MM.1S (cell line): Measurements from ENCODE around the gene PCDHA11.
A peak's percentile ranks its signal among the peaks of the same experiment; 100 is the strongest.

ENCODE experiments used
- DNase-seq: peaks from one replicate; pipeline ENCODE4 v3.0.0-alpha.2; 2015
- H2AFZ ChIP-seq: fragments of 300-600 bp; sonication (generic); 2 replicates; pipeline ENCODE4 v1.6.0; 2016; ENCODE audit warnings: antibody characterized with exemption, low read length
- H3F3A ChIP-seq: fragments of 300-600 bp; sonication (generic); 2 replicates; pipeline ENCODE4 v1.6.1; 2016; ENCODE audit warnings: mild to moderate bottlenecking, antibody characterized with exemption, low read length, moderate library complexity, mixed read lengths; ENCODE audit not compliant: insufficient read depth
- H3K27ac ChIP-seq: fragments of 300-600 bp; sonication (generic); 2 replicates; pipeline ENCODE4 v1.5.1; 2016; ENCODE audit warnings: mild to moderate bottlenecking, low read length
- H3K27me3 ChIP-seq: fragments of 300-600 bp; sonication (generic); replicated peaks from 2 replicates; pipeline ENCODE4 v1.6.0; 2016; ENCODE audit warnings: low read length; ENCODE audit not compliant: insufficient read depth
- H3K36me3 ChIP-seq: fragments of 300-600 bp; sonication (generic); replicated peaks from 2 replicates; pipeline ENCODE4 v1.6.1; 2016; ENCODE audit warnings: mild to moderate bottlenecking, low read length, mixed read lengths; ENCODE audit not compliant: insufficient read depth
- H3K4me1 ChIP-seq: fragments of 300-600 bp; sonication (generic); 2 replicates; pipeline ENCODE4 v1.6.1; 2016; ENCODE audit warnings: low read length, mixed read lengths
- H3K4me2 ChIP-seq: fragments of 300-600 bp; sonication (generic); 2 replicates; pipeline ENCODE4 v1.6.0; 2016; ENCODE audit warnings: low read depth, low read length
- H3K4me3 ChIP-seq: fragments of 300-600 bp; sonication (generic); 2 replicates; pipeline ENCODE4 v1.5.1; 2016; ENCODE audit warnings: low read length, mixed read lengths
- H3K79me2 ChIP-seq: fragments of 300-600 bp; sonication (generic); 2 replicates; pipeline ENCODE4 v1.6.1; 2016; ENCODE audit warnings: mixed run types, low read length, mixed read lengths
- H3K9ac ChIP-seq: fragments of 300-600 bp; sonication (generic); 2 replicates; pipeline ENCODE4 v1.6.1; 2016; ENCODE audit warnings: low read length, mixed read lengths
- H3K9me2 ChIP-seq: fragments of 300-600 bp; sonication (generic); replicated peaks from 2 replicates; pipeline ENCODE4 v1.6.1; 2016; ENCODE audit warnings: mild to moderate bottlenecking, low read length, mixed read lengths; ENCODE audit not compliant: insufficient read depth
- H3K9me3 ChIP-seq: fragments of 300-600 bp; sonication (generic); replicated peaks from 2 replicates; pipeline ENCODE4 v1.6.1; 2016; ENCODE audit warnings: mild to moderate bottlenecking, low read length, mixed read lengths; ENCODE audit not compliant: insufficient read depth
- H4K20me1 ChIP-seq: fragments of 300-600 bp; sonication (generic); 2 replicates; pipeline ENCODE4 v1.6.1; 2016; ENCODE audit warnings: mild to moderate bottlenecking, low read length, moderate library complexity, mixed read lengths; ENCODE audit not compliant: insufficient read depth
- CTCF ChIP-seq: fragments of 300-600 bp; sonication (generic); IDR thresholded peaks from 2 replicates; pipeline ENCODE4 v1.5.1; 2016; ENCODE audit warnings: antibody characterized with exemption, low read length, mixed read lengths
- EZH2 ChIP-seq: fragments of 300-600 bp; sonication (generic); optimal IDR thresholded peaks from 2 replicates; pipeline ENCODE3; 2017; ENCODE audit warnings: low read depth, mild to moderate bottlenecking, antibody characterized with exemption, low read length, mixed read lengths
- EZH2phosphoT487 ChIP-seq: fragments of 300-600 bp; sonication (generic); IDR thresholded peaks from 2 replicates; pipeline ENCODE4 v1.6.1; 2018; ENCODE audit warnings: antibody characterized with exemption, low read length

PCDHA11 gene

DNA sequence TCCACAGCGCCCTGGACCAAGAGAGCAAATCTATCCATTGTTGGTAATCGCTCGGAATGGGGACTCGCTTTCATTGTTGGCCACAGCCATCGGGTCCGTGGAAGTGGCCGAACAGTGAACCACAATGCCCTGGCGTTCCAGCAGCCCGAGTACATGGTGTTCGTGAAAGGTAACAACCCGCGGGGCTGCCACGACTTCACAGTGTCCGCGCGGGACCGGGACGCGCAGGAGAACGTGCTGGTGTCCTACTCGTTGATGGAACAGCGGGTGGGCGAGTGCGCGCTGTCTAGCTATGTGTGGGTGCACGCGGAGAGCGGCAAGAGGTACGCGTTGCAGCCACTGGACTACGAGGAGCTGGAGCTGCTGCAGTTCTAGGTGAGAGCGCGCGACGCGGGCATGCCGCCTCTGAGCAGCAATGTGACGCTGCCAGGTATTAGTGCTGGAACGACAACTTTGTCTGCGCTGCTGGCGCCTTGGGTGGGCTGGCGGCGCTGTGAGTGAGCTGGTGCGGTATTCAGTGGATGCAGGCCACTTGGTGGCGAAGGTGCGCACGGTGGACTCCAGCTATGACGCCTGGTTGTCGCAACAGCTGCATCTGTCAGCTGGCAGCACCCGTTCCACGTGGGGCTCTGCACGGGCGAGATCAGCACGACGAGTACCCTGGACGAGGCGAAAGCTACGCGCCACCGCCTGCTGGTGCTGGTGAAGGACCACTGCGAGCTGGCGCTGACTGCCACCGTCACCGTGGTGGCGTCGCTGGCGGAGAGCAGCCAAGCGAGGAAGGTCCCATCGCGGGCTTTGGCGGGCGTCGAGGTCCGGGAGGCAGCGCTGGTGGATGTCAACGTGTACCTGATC is 6.1 kb upstream of the PCDHA11 start:
- H3K27me3 ChIP-seq, result no peaks in the 10 kb centered on the region
- H3K27ac ChIP-seq, result no peak overlapping the region
- H3K4me3 ChIP-seq, result no peak overlapping the region
- no peaks in the 10 kb centered on the region for H3K4me1 ChIP-seq
- H4K20me1 ChIP-seq, result no peaks in the 10 kb centered on the region
- TF ChIP-seq EZH2, result no peak
- TF ChIP-seq EZH2phosphoT487, result no peak
- TF ChIP-seq CTCF, result no peak
- no peaks in the 10 kb centered on the region for H3K9me2 ChIP-seq
- no peak overlapping the region for H3K9ac ChIP-seq
- no peak overlapping the region for H2AFZ ChIP-seq
- no peaks in the 10 kb centered on the region for H3F3A ChIP-seq
- H3K4me2 ChIP-seq, result no peak overlapping the region
- no peaks in the 10 kb centered on the region for H3K79me2 ChIP-seq
- no peak for DNase-seq
- H3K9me3 ChIP-seq, result no peaks in the 10 kb centered on the region
- no peaks in the 10 kb centered on the region for H3K36me3 ChIP-seq

GRCh38 chr5:140869555-140869886 is 764 bp downstream of the PCDHA11 start:
- Histone ChIP-seq H3K36me3 (no peaks in the 10 kb centered on the region), H3K4me2 (peak overlapping the region; percentile 67), H3K9me2 (no peaks in the 10 kb centered on the region), H3K9me3 (no peaks in the 10 kb centered on the region), H3K79me2 (no peaks in the 10 kb centered on the region), H3F3A (no peaks in the 10 kb centered on the region), H3K27ac (no peak overlapping the region), H3K4me3 (peak overlapping the region; percentile 50), H2AFZ (peak overlapping the region; percentile 75; the same call in 1 of the 2 replicates), H3K27me3 (no peaks in the 10 kb centered on the region), H3K4me1 (no peaks in the 10 kb centered on the region), H4K20me1 (no peaks in the 10 kb centered on the region), H3K9ac (no peak overlapping the region)
- no peak for DNase-seq
- TF ChIP-seq CTCF, result peak; percentile 47
- TF ChIP-seq EZH2phosphoT487, result no peak

- H3K9me3 ChIP-seq, result no peaks in the 10 kb centered on the region
Measured at GRCh38 chr5:140870221-140871201, 1.8 kb downstream of the PCDHA11 start.

More at GRCh38 chr5:140870221-140871201, 1.8 kb downstream of the PCDHA11 start:
- Histone ChIP-seq H3K4me3 (no peak overlapping the region), H2AFZ (no peak overlapping the region), H3K9ac (no peak overlapping the region), H3K9me2 (no peaks in the 10 kb centered on the region), H4K20me1 (no peaks in the 10 kb centered on the region), H3K4me1 (no peaks in the 10 kb centered on the region), H3K36me3 (no peaks in the 10 kb centered on the region), H3F3A (no peaks in the 10 kb centered on the region), H3K27ac (no peak overlapping the region), H3K4me2 (no peak overlapping the region), H3K27me3 (no peaks in the 10 kb centered on the region), H3K79me2 (no peaks in the 10 kb centered on the region)
- TF ChIP-seq EZH2phosphoT487, result no peak
- TF ChIP-seq EZH2, result no peak
- TF ChIP-seq CTCF, result no peak
- no peak for DNase-seq
